Neural cell (in vitro differentiated cells): ENCODE data around the gene GHRL. TPM values are rescaled to one million over a fixed set of nuclear protein-coding genes. Genes with fewer than 3 reads are reported as not detected.
"Not testable (repeated sequence)": the region's sequence is repeated elsewhere in the genome, so short reads cannot be mapped to it uniquely, and the experiment has no call there.

Experiments used
- H2AFZ ChIP-seq: fragments of 200-600, 300-800 bp; sonication (generic), shearing (Covaris generic); 2 replicates; pipeline ENCODE4 v1.6.0; 2014; ENCODE audit warnings: low read depth, mild to moderate bottlenecking, antibody characterized with exemption, low read length, moderate library complexity
- H3F3A ChIP-seq: fragments of 200-600 bp; shearing (Covaris generic); 2 replicates; pipeline ENCODE4 v1.6.1; 2016; ENCODE audit warnings: mild to moderate bottlenecking, moderate library complexity, mixed read lengths, antibody characterized with exemption, low read length; ENCODE audit not compliant: insufficient read depth, poor library complexity, severe bottlenecking
- H3K27ac ChIP-seq: fragments of 200-600, 300-800 bp; sonication (generic), shearing (Covaris generic); 2 replicates; pipeline ENCODE4 v1.5.1; 2014; ENCODE audit warnings: mild to moderate bottlenecking, low read length, moderate library complexity
- H3K27me3 ChIP-seq: fragments of 300-800, 200-600 bp; sonication (generic), shearing (Covaris generic); 2 replicates; pipeline ENCODE4 v1.6.0; 2014; ENCODE audit warnings: mild to moderate bottlenecking, low read depth, low read length, moderate library complexity; ENCODE audit not compliant: insufficient read depth
- H3K36me3 ChIP-seq: fragments of 300-800, 200-600 bp; sonication (generic), shearing (Covaris generic); 2 replicates; pipeline ENCODE4 v1.5.1; 2014; ENCODE audit warnings: mild to moderate bottlenecking, antibody characterized with exemption, low read length, moderate library complexity; ENCODE audit not compliant: insufficient read depth
- H3K4me2 ChIP-seq: fragments of 300-800, 200-600 bp; sonication (generic), shearing (Covaris generic); 2 replicates; pipeline ENCODE4 v1.6.0; 2014; ENCODE audit warnings: mild to moderate bottlenecking, low read length
- H3K4me3 ChIP-seq: fragments of 300-800, 200-600 bp; sonication (generic), shearing (Covaris generic); 2 replicates; pipeline ENCODE4 v1.5.1; 2014; ENCODE audit warnings: mild to moderate bottlenecking, low read length, moderate library complexity
- H3K79me2 ChIP-seq: fragments of 200-600 bp; shearing (Covaris generic); replicated peaks from 2 replicates; pipeline ENCODE4 v1.6.0; 2014; ENCODE audit warnings: mild to moderate bottlenecking, low read length, moderate library complexity; ENCODE audit not compliant: insufficient read depth
- H3K9ac ChIP-seq: fragments of 300-800, 200-600 bp; sonication (generic), shearing (Covaris generic); 2 replicates; pipeline ENCODE4 v1.6.1; 2016; ENCODE audit warnings: mild to moderate bottlenecking, low read length, mixed read lengths
- H3K9me2 ChIP-seq: fragments of 200-600 bp; shearing (Covaris generic); 2 replicates; pipeline ENCODE4 v1.6.1; 2016; ENCODE audit warnings: mild to moderate bottlenecking, low read length, mixed read lengths; ENCODE audit not compliant: insufficient read depth
- H3K9me3 ChIP-seq: fragments of 200-600, 300-800 bp; sonication (generic), shearing (Covaris generic); 2 replicates; pipeline ENCODE4 v1.6.1; 2016; ENCODE audit warnings: mild to moderate bottlenecking, mixed run types, low read length, moderate library complexity, mixed read lengths
- H4K20me1 ChIP-seq: fragments of 200-600 bp; shearing (Covaris generic); 2 replicates; pipeline ENCODE4 v1.6.1; 2016; ENCODE audit warnings: mild to moderate bottlenecking, mixed run types; ENCODE audit not compliant: insufficient read depth
- EP300 ChIP-seq: fragments of 450-650 bp; conservative IDR thresholded peaks from 2 replicates; pipeline ENCODE4 v1.6.1; 2014; ENCODE audit warnings: antibody characterized with exemption, mild to moderate bottlenecking, moderate library complexity; ENCODE audit not compliant: poor library complexity, severe bottlenecking
- EZH2 ChIP-seq: fragments of 200-600, 300-800 bp; shearing (Covaris generic), sonication (generic); IDR thresholded peaks from 2 replicates; pipeline ENCODE4 v1.6.1; 2014; ENCODE audit warnings: antibody characterized with exemption, low read length, borderline replicate concordance, mild to moderate bottlenecking; ENCODE audit not compliant: insufficient read depth, poor library complexity, severe bottlenecking
- MXI1 ChIP-seq: fragments of 450-650 bp; conservative IDR thresholded peaks from 2 replicates; pipeline ENCODE4 v1.6.1; 2014; ENCODE audit warnings: antibody characterized with exemption, mild to moderate bottlenecking; ENCODE audit not compliant: poor library complexity, severe bottlenecking
- POLR2AphosphoS5 ChIP-seq: IDR thresholded peaks from 2 replicates; pipeline ENCODE4 v1.6.1; 2012
- RAD21 ChIP-seq: fragments of 450-650 bp; conservative IDR thresholded peaks from 2 replicates; pipeline ENCODE4 v1.6.1; 2014; ENCODE audit warnings: antibody characterized with exemption, mild to moderate bottlenecking, moderate library complexity
- REST ChIP-seq: IDR thresholded peaks from 2 replicates; pipeline ENCODE4 v1.6.1; 2012; ENCODE audit warnings: borderline replicate concordance
- SMC3 ChIP-seq: fragments of 450-650 bp; conservative IDR thresholded peaks from 2 replicates; pipeline ENCODE4 v1.6.1; 2014; ENCODE audit warnings: antibody characterized with exemption, mild to moderate bottlenecking, moderate library complexity; ENCODE audit not compliant: poor library complexity
- TAF1 ChIP-seq: IDR thresholded peaks from 2 replicates; pipeline ENCODE4 v1.6.1; 2012; ENCODE audit warnings: low read depth
- polyA plus RNA-seq: library from polyadenylated mRNA; depleted of rRNA; stranded (reverse); fragments of >200 nt; gene quantifications from 2 replicates; pipeline ENCODE4 v1.2.3, GENCODE V29; 2014
- TF ChIP-seq, protein P1 (sequence below): fragments of 450-650 bp; IDR thresholded peaks from 2 replicates; pipeline ENCODE4 v1.5.1; 2014; ENCODE audit warnings: antibody characterized with exemption, mild to moderate bottlenecking, moderate library complexity; ENCODE audit not compliant: poor library complexity, severe bottlenecking

GHRL gene
- polyA plus RNA-seq, 1 donor from 2014 or later: 2.8 TPM

DNA sequence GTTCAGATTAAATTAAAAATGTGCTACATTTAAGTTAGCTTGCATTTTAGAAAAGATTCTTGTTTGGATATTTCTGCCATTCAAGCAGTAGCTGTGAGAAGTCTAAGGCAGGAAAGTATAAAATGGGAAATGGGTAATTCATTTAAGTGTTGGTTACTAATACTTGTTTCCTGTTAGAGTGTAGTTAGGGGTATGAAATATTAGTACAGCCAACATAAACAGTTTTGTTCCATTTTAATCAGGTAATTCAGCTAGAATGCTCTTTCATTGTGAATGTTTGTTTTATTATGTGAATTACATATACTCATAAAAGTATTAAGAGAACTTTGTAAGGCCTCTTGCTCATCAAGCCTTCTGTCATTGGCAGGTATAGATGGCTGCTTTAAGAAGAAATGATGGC is 24.6 kb downstream of the GHRL start:
- Histone ChIP-seq H3K27ac (no peak overlapping the region), H3K9me3 (no peaks in the 10 kb centered on the region), H3K4me3 (no peak overlapping the region), H3K9ac (no peak overlapping the region), H3K4me2 (no peak overlapping the region), H2AFZ (no peak overlapping the region), H3K36me3 (no peaks in the 10 kb centered on the region), H3K79me2 (no peaks in the 10 kb centered on the region), H3K27me3 (no peaks in the 10 kb centered on the region), H3K9me2 (no peaks in the 10 kb centered on the region), H4K20me1 (no peaks in the 10 kb centered on the region), H3F3A (no peaks in the 10 kb centered on the region)
- TF ChIP-seq EZH2: no peak
- TF ChIP-seq SMC3: no peak
- TF ChIP-seq TAF1: no peak
- no peak for TF ChIP-seq EP300
- no peak for TF ChIP-seq REST
- TF ChIP-seq MXI1: no peak
- no peak for TF ChIP-seq RAD21
- TF ChIP-seq, protein P1, sequence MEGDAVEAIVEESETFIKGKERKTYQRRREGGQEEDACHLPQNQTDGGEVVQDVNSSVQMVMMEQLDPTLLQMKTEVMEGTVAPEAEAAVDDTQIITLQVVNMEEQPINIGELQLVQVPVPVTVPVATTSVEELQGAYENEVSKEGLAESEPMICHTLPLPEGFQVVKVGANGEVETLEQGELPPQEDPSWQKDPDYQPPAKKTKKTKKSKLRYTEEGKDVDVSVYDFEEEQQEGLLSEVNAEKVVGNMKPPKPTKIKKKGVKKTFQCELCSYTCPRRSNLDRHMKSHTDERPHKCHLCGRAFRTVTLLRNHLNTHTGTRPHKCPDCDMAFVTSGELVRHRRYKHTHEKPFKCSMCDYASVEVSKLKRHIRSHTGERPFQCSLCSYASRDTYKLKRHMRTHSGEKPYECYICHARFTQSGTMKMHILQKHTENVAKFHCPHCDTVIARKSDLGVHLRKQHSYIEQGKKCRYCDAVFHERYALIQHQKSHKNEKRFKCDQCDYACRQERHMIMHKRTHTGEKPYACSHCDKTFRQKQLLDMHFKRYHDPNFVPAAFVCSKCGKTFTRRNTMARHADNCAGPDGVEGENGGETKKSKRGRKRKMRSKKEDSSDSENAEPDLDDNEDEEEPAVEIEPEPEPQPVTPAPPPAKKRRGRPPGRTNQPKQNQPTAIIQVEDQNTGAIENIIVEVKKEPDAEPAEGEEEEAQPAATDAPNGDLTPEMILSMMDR: no peak
- TF ChIP-seq POLR2AphosphoS5: no peak

- not testable (repeated sequence) for H3K4me2 ChIP-seq, H3K9me2 ChIP-seq, H3K4me3 ChIP-seq, H3F3A ChIP-seq, H3K79me2 ChIP-seq, H4K20me1 ChIP-seq, H3K36me3 ChIP-seq, H3K9ac ChIP-seq, H2AFZ ChIP-seq, H3K9me3 ChIP-seq, H3K27me3 ChIP-seq, H3K27ac ChIP-seq
Observed at GRCh38 chr3:10266936-10267335, 25.8 kb downstream of the GHRL start.

DNA sequence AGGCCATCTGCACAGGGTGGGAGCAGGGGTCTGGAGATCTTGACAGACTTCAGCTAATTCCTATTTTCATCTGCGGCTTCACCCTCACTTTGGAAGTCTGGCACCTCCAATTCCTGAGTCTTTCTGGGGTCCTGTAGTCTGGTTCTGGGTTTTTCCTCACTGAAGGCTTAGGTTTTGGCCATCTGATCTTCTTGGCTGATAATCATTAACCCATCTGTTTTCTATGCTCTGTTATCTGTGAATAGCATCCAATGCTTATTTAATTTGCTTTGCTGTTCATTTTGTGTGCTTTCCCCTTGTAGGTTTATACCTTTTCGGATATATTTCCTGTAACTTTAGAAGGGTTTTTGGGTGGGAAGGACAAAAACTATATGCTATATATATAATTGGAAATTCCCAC is 26.9 kb downstream of the GHRL start:
- H3K27me3 ChIP-seq: no peaks in the 10 kb centered on the region
- H4K20me1 ChIP-seq: no peaks in the 10 kb centered on the region
- H3F3A ChIP-seq: no peaks in the 10 kb centered on the region
- no peak overlapping the region for H3K4me2 ChIP-seq
- H3K9ac ChIP-seq: no peak overlapping the region
- H3K9me3 ChIP-seq: no peaks in the 10 kb centered on the region
- no peak overlapping the region for H3K27ac ChIP-seq
- H3K36me3 ChIP-seq: no peaks in the 10 kb centered on the region
- no peak overlapping the region for H2AFZ ChIP-seq
- TF ChIP-seq EZH2: no peak
- no peak for TF ChIP-seq REST
- TF ChIP-seq EP300: no peak
- TF ChIP-seq SMC3: no peak
- no peak for TF ChIP-seq TAF1
- no peak for TF ChIP-seq POLR2AphosphoS5
- TF ChIP-seq, protein P1: no peak
- TF ChIP-seq RAD21: no peak
- TF ChIP-seq MXI1: no peak
- H3K4me3 ChIP-seq: no peak overlapping the region
- no peaks in the 10 kb centered on the region for H3K9me2 ChIP-seq
- H3K79me2 ChIP-seq: no peaks in the 10 kb centered on the region
